ENCODE results near the gene PCDH7.

DNA sequence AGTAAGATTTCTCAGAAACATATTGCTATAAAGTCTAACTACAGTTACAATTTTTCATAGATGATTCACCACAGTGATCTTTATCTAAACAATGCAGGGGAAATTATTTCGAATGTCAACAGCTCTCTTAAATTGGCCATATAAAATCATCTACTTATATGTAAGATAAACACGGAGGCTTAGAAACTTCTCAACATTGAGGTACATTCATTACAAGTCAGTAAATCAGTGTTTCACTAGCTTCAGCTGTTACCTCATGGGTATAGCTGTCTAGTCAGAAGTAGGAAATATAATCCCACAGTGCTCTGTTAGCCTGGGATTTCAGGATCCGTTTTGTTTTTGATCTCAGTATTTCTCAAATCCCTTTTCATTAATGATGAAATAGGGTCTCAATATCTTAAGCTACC lies 43.2 kb downstream of the PCDH7 start:
- no peak for TF ChIP-seq POLR2A (IDR thresholded peaks at IDR 0.05)
- TF ChIP-seq CTCF (IDR thresholded peaks at IDR 0.05): no peak

Measured in esophagus squamous epithelium (tissue), 4 donors.